PC-3 (cell line): Measurements from ENCODE around the gene PLXNB3. TPM values are rescaled to one million over a fixed set of nuclear protein-coding genes. Genes with fewer than 3 reads are reported as not detected.

Source experiments
- ATAC-seq: fragments of 200-7000 bp; cut with Tn5 transposase; 2 replicates; pipeline ENCODE4 v1.9.1; 2020; ENCODE audit warnings: mild to moderate bottlenecking, moderate library complexity
- BruUV-seq: library from RNA; stranded (reverse); fragments of 400-500 nt; replicated peaks from 2 replicates; lab custom pipeline; 2021; lab: Mats Ljungman, UMichigan
- CTCF ChIA-PET: fragments of 300-600 bp; sonication (Branson Sonifier 250); formaldehyde crosslinking; loops from one replicate; lab custom pipeline; 2022; ENCODE audit warnings: antibody characterized with exemption; lab: Charles Lee
- POLR2A ChIA-PET: fragments of 300-600 bp; sonication (Branson Sonifier 250); formaldehyde crosslinking; loops from one replicate; lab custom pipeline; 2022; ENCODE audit warnings: antibody characterized with exemption; ENCODE audit not compliant: unreplicated experiment; lab: Charles Lee
- DNase-seq: peaks from one replicate; pipeline ENCODE4 v3.0.0-alpha.2; 2015
- H2AFZ ChIP-seq: fragments of 300-600 bp; sonication (generic); 2 replicates; pipeline ENCODE4 v1.6.0; 2016; ENCODE audit warnings: antibody characterized with exemption, low read length
- H3F3A ChIP-seq: fragments of 300-600 bp; sonication (generic); one replicate; pipeline ENCODE4 v1.6.0; 2017; ENCODE audit warnings: antibody characterized with exemption, low read length, control low read depth, mild to moderate bottlenecking; ENCODE audit not compliant: unreplicated experiment
- H3K27ac ChIP-seq: fragments of 300-600 bp; sonication (generic); 2 replicates; pipeline ENCODE4 v1.5.1; 2016; ENCODE audit warnings: mild to moderate bottlenecking, low read length
- H3K27me3 ChIP-seq: fragments of 300-600 bp; sonication (generic); 2 replicates; pipeline ENCODE4 v1.6.1; 2016; ENCODE audit warnings: low read length, mixed read lengths
- H3K36me3 ChIP-seq: fragments of 300-600 bp; sonication (generic); 2 replicates; pipeline ENCODE4 v1.6.1; 2016; ENCODE audit warnings: low read depth, mixed run types, low read length, mixed read lengths
- H3K4me1 ChIP-seq: fragments of 300-600 bp; sonication (generic); 2 replicates; pipeline ENCODE4 v1.5.1; 2016; ENCODE audit warnings: low read length; ENCODE audit not compliant: insufficient read depth
- H3K4me2 ChIP-seq: fragments of 300-600 bp; sonication (generic); 2 replicates; pipeline ENCODE4 v1.6.0; 2016; ENCODE audit warnings: low read length
- H3K4me3 ChIP-seq: fragments of 300-600 bp; sonication (generic); 2 replicates; pipeline ENCODE4 v1.5.1; 2016; ENCODE audit warnings: mild to moderate bottlenecking, low read length, mixed read lengths
- H3K79me2 ChIP-seq: fragments of 300-600 bp; sonication (generic); 2 replicates; pipeline ENCODE4 v1.6.1; 2017; ENCODE audit warnings: low read length, mixed read lengths
- H3K9ac ChIP-seq: fragments of 300-600 bp; sonication (generic); 2 replicates; pipeline ENCODE4 v1.6.0; 2016; ENCODE audit warnings: mild to moderate bottlenecking, low read length
- H3K9me2 ChIP-seq: fragments of 300-600 bp; sonication (generic); replicated peaks from 2 replicates; pipeline ENCODE4 v1.6.1; 2016; ENCODE audit warnings: mixed run types, low read length, mixed read lengths
- H3K9me3 ChIP-seq: fragments of 300-600 bp; sonication (generic); 2 replicates; pipeline ENCODE4 v1.6.1; 2016; ENCODE audit warnings: low read length, mixed read lengths
- H4K20me1 ChIP-seq: fragments of 300-600 bp; sonication (generic); 2 replicates; pipeline ENCODE4 v1.6.1; 2016; ENCODE audit warnings: low read length, mixed read lengths
- CTCF ChIP-seq: fragments of 300-600 bp; sonication (generic); conservative IDR thresholded peaks from 2 replicates; pipeline ENCODE4 v1.5.1; 2017; ENCODE audit warnings: antibody characterized with exemption, low read depth, mild to moderate bottlenecking, low read length
- EZH2 ChIP-seq: fragments of 300-600 bp; sonication (generic); IDR thresholded peaks from one replicate; pipeline ENCODE4 v1.6.1; 2017; ENCODE audit warnings: antibody characterized with exemption, mild to moderate bottlenecking, low read length; ENCODE audit not compliant: unreplicated experiment
- EZH2phosphoT487 ChIP-seq: fragments of 300-600 bp; sonication (generic); IDR thresholded peaks from 2 replicates; pipeline ENCODE4 v1.6.1; 2018; ENCODE audit warnings: mild to moderate bottlenecking, antibody characterized with exemption, low read length, borderline replicate concordance
- intact Hi-C: fragments of 100-400 bp; cut with micrococcal nuclease; formaldehyde crosslinking; loops from 2 replicates; pipeline ENCODE4 v1.9.0; 2023
- total RNA-seq: library from RNA; depleted of rRNA; stranded (reverse); fragments of >200 nt; gene quantifications from 2 replicates; pipeline ENCODE4 v1.2.3, GENCODE V29; 2014

PLXNB3 gene
- total RNA-seq, 1 experiment from 2014 or later, result 27.3 TPM

- H4K20me1 ChIP-seq, result no peaks in the 10 kb centered on the region
- H3K4me3 ChIP-seq, result no peak overlapping the region
- H3K4me2 ChIP-seq, result no peak overlapping the region
- no peaks in the 10 kb centered on the region for H3K27me3 ChIP-seq
- peaks cover 2% of the 10 kb centered on the region; the same call in 1 of the 2 replicates for H3K36me3 ChIP-seq
- intact Hi-C loops, result no loop called here
- no TSS peak for BruUV-seq
- no peak overlapping the region for H2AFZ ChIP-seq
- POLR2A ChIA-PET, result interaction anchor here (0.5 kb wide), 1 partner anchor 9 kb away, joined by 10 read pairs; no protein-coding TSS in a partner anchor
- no peak overlapping the region for H3K27ac ChIP-seq
- H3K9me2 ChIP-seq, result no peaks in the 10 kb centered on the region
- H3F3A ChIP-seq, result no peaks in the 10 kb centered on the region
- DNase-seq, result no peak
- CTCF ChIA-PET, result interaction anchor here (0.6 kb wide), 1 partner anchor 16 kb away, joined by 6 read pairs; no protein-coding TSS in a partner anchor
- no peak for ATAC-seq
- no peaks in the 10 kb centered on the region for H3K79me2 ChIP-seq
- no peak for TF ChIP-seq EZH2phosphoT487
- TF ChIP-seq EZH2, result no peak
- TF ChIP-seq CTCF, result no peak
- H3K4me1 ChIP-seq, result no peaks in the 10 kb centered on the region
- no peak overlapping the region for H3K9ac ChIP-seq
- no peaks in the 10 kb centered on the region for H3K9me3 ChIP-seq
Observed at GRCh38 chrX:153774576-153775292, 10.7 kb downstream of the PLXNB3 start.

- intact Hi-C loops, result no loop called here
- no peak overlapping the region for H3K4me2 ChIP-seq
- POLR2A ChIA-PET, result no interaction called here
Observed at GRCh38 chrX:153775293-153776119, 11.5 kb downstream of the PLXNB3 start.

More at GRCh38 chrX:153775293-153776119, 11.5 kb downstream of the PLXNB3 start:
- peaks cover 2% of the 10 kb centered on the region; the same call in 1 of the 2 replicates for H3K36me3 ChIP-seq
- no peaks in the 10 kb centered on the region for H3K9me3 ChIP-seq
- no peaks in the 10 kb centered on the region for H3F3A ChIP-seq
- no peaks in the 10 kb centered on the region for H3K4me1 ChIP-seq
- no peak overlapping the region for H2AFZ ChIP-seq
- no peak overlapping the region for H3K9ac ChIP-seq
- CTCF ChIA-PET, result interaction anchor here (0.6 kb wide), 1 partner anchor 16 kb away, joined by 6 read pairs; no protein-coding TSS in a partner anchor
- TF ChIP-seq EZH2 (no peak), CTCF (no peak), EZH2phosphoT487 (no peak)
- H4K20me1 ChIP-seq, result no peaks in the 10 kb centered on the region
- peak overlapping the region; percentile 16; the same call in 1 of the 2 replicates for H3K27ac ChIP-seq
- H3K79me2 ChIP-seq, result no peaks in the 10 kb centered on the region
- no peaks in the 10 kb centered on the region for H3K27me3 ChIP-seq
- ATAC-seq (no peak), DNase-seq (no peak)
- H3K4me3 ChIP-seq, result no peak overlapping the region
- no peaks in the 10 kb centered on the region for H3K9me2 ChIP-seq
- BruUV-seq, result no TSS peak
